Neural crest cell (in vitro differentiated cells): Measurements from ENCODE around the gene GRSF1. TPM values are rescaled to one million over a fixed set of nuclear protein-coding genes. Genes with fewer than 3 reads are reported as not detected.

Experiments
- DNase-seq: peaks from one replicate; pipeline ENCODE4 v3.0.0; 2021; ENCODE audit warnings: low read depth, mixed read lengths, low spot score
- H3K27ac Mint-ChIP-seq: one replicate; pipeline ENCODE4 v1.8.0; 2021; ENCODE audit warnings: mild to moderate bottlenecking, mixed read lengths; ENCODE audit not compliant: unreplicated experiment
- H3K27me3 Mint-ChIP-seq: 2 replicates; pipeline ENCODE4 v1.8.0; 2021; ENCODE audit warnings: low read depth, mild to moderate bottlenecking, mixed read lengths
- H3K36me3 Mint-ChIP-seq: 2 replicates; pipeline ENCODE4 v1.8.0; 2021; ENCODE audit warnings: low read depth, mild to moderate bottlenecking, mixed read lengths
- H3K4me1 Mint-ChIP-seq: 2 replicates; pipeline ENCODE4 v1.8.0; 2021; ENCODE audit warnings: mixed read lengths
- H3K4me3 Mint-ChIP-seq: one replicate; pipeline ENCODE4 v1.8.0; 2021; ENCODE audit warnings: mild to moderate bottlenecking, mixed read lengths
- H3K9me3 Mint-ChIP-seq: 2 replicates; pipeline ENCODE4 v1.8.0; 2021; ENCODE audit warnings: mixed read lengths
- CTCF ChIP-seq: fragments of 200-600 bp; sonication (generic); conservative IDR thresholded peaks from 2 replicates; pipeline ENCODE4 v1.5.0; 2021; ENCODE audit warnings: antibody characterized with exemption, mild to moderate bottlenecking
- total RNA-seq: library from RNA; stranded (reverse); gene quantifications from 2 replicates; pipeline ENCODE4 v1.2.1, GENCODE V29; 2021

Gene GRSF1
- total RNA-seq, 1 donor from 2014 or later = 80.0 TPM

- DNase-seq = no peak
- Mint-ChIP-seq H3K27ac (no peak overlapping the region), H3K9me3 (no peaks in the 10 kb centered on the region), H3K36me3 (peaks cover 23% of the 10 kb centered on the region), H3K4me1 (no peaks in the 10 kb centered on the region), H3K4me3 (no peak overlapping the region), H3K27me3 (no peaks in the 10 kb centered on the region)
- TF ChIP-seq CTCF = no peak
Measured at GRCh38 chr4:70818173-70818855, 21.4 kb downstream of the GRSF1 start.

- Mint-ChIP-seq H3K4me1 (no peaks in the 10 kb centered on the region), H3K4me3 (no peak overlapping the region), H3K36me3 (peaks cover 23% of the 10 kb centered on the region), H3K9me3 (no peaks in the 10 kb centered on the region), H3K27ac (no peak overlapping the region), H3K27me3 (no peaks in the 10 kb centered on the region)
- DNase-seq = no peak
- TF ChIP-seq CTCF = no peak
Measured at GRCh38 chr4:70816894-70817293, 22.8 kb downstream of the GRSF1 start.

- Mint-ChIP-seq H3K27ac (no peak overlapping the region), H3K27me3 (no peaks in the 10 kb centered on the region), H3K36me3 (peaks cover 22% of the 10 kb centered on the region), H3K9me3 (no peaks in the 10 kb centered on the region), H3K4me3 (no peak overlapping the region), H3K4me1 (no peaks in the 10 kb centered on the region)
- no peak for DNase-seq
- no peak for TF ChIP-seq CTCF
Measured at GRCh38 chr4:70815370-70815769, 24.3 kb downstream of the GRSF1 start.

- Mint-ChIP-seq H3K4me1 (no peaks in the 10 kb centered on the region), H3K4me3 (no peak overlapping the region), H3K9me3 (no peaks in the 10 kb centered on the region), H3K27me3 (no peaks in the 10 kb centered on the region), H3K36me3 (peaks cover 15% of the 10 kb centered on the region), H3K27ac (no peak overlapping the region)
- no peak for TF ChIP-seq CTCF
- no peak for DNase-seq
Measured at GRCh38 chr4:70808151-70808550, 31.5 kb downstream of the GRSF1 start.

- Mint-ChIP-seq H3K27ac (no peak overlapping the region), H3K36me3 (peaks cover 10% of the 10 kb centered on the region), H3K4me3 (no peak overlapping the region), H3K4me1 (no peaks in the 10 kb centered on the region), H3K27me3 (no peaks in the 10 kb centered on the region), H3K9me3 (no peaks in the 10 kb centered on the region)
- DNase-seq = no peak
- TF ChIP-seq CTCF = no peak
Measured at GRCh38 chr4:70802928-70803580, 36.6 kb downstream of the GRSF1 start.
